Upper lobe of right lung (tissue), 1 donor: Measurements from ENCODE around the gene DNAJC15. TPM values are rescaled to one million over a fixed set of nuclear protein-coding genes. Genes with fewer than 3 reads are reported as not detected.
A peak's percentile ranks its signal among the peaks of the same experiment; 100 is the strongest.
"Not testable (repeated sequence)": the region's sequence is repeated elsewhere in the genome, so short reads cannot be mapped to it uniquely, and the experiment has no call there.

Experiments used
- ATAC-seq: fragments of 200-7000 bp; cut with Tn5 transposase; one replicate; pipeline ENCODE4 v1.9.1; 2020; ENCODE audit warnings: mild to moderate bottlenecking, moderate library complexity
- DNase-seq: peaks from one replicate; pipeline ENCODE4 v3.0.0-alpha.2; 2020
- H3K27ac ChIP-seq: fragments of 200-600 bp; one replicate; pipeline ENCODE4 v1.8.0; 2022
- H3K27me3 ChIP-seq: fragments of 200-600 bp; one replicate; pipeline ENCODE4 v1.8.0; 2022; ENCODE audit warnings: mild to moderate bottlenecking
- H3K36me3 ChIP-seq: fragments of 200-600 bp; one replicate; pipeline ENCODE4 v1.8.0; 2022
- H3K4me1 ChIP-seq: fragments of 200-600 bp; one replicate; pipeline ENCODE4 v1.8.0; 2022
- H3K4me3 ChIP-seq: fragments of 200-600 bp; one replicate; pipeline ENCODE4 v1.8.0; 2022; ENCODE audit warnings: mild to moderate bottlenecking
- H3K9me3 ChIP-seq: fragments of 200-600 bp; one replicate; pipeline ENCODE4 v1.8.0; 2022
- intact Hi-C: fragments of 100-400 bp; cut with DNase I; formaldehyde crosslinking; loops from one replicate; pipeline ENCODE4 v1.11.0; 2022
- total RNA-seq: library from RNA; stranded (reverse); fragmentation: NEBNext Ultra II Directional; extraction: Animal tissue kit (Norgen Biotek cat#: 25700); gene quantifications from one replicate; pipeline ENCODE4 v1.2.1, GENCODE V29; 2021
- TF ChIP-seq, protein P1 (sequence below): fragments of 200-600 bp; IDR thresholded peaks from one replicate; pipeline ENCODE4 v1.8.0; 2022; ENCODE audit warnings: antibody characterized with exemption
- donor health status: DM: no; HTN: yes; CAD: no; lungs with severe emphysema.

The DNAJC15 gene
- total RNA-seq, 1 donor from 2014 or later, result 15.1 TPM

DNA sequence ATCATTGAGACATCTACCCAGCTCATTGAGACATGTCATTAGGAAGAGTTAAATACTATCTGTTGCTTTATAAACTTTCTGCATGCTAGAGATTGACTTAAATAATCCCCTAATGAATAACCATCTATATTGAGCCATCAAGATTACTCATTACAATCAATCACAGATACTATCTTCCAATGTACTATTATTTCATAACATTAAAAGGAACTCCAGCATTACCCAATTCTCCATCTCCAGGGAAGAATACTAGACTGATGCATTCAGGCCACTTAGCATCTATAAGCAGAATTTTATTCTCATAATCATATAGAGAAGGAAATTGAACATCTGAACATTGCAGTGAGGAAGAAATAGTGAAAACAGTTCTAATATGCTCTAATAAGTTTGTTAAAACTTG, 39.4 kb upstream of the DNAJC15 start:
- no peak overlapping the region for H3K27ac ChIP-seq
- H3K9me3 ChIP-seq, result no peaks in the 10 kb centered on the region
- TF ChIP-seq, protein P1, sequence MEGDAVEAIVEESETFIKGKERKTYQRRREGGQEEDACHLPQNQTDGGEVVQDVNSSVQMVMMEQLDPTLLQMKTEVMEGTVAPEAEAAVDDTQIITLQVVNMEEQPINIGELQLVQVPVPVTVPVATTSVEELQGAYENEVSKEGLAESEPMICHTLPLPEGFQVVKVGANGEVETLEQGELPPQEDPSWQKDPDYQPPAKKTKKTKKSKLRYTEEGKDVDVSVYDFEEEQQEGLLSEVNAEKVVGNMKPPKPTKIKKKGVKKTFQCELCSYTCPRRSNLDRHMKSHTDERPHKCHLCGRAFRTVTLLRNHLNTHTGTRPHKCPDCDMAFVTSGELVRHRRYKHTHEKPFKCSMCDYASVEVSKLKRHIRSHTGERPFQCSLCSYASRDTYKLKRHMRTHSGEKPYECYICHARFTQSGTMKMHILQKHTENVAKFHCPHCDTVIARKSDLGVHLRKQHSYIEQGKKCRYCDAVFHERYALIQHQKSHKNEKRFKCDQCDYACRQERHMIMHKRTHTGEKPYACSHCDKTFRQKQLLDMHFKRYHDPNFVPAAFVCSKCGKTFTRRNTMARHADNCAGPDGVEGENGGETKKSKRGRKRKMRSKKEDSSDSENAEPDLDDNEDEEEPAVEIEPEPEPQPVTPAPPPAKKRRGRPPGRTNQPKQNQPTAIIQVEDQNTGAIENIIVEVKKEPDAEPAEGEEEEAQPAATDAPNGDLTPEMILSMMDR, result no peak
- no peak for ATAC-seq
- no peak for DNase-seq
- no peak overlapping the region for H3K4me3 ChIP-seq
- H3K4me1 ChIP-seq, result peaks cover 5% of the 10 kb centered on the region
- intact Hi-C loops, result no loop called here
- no peaks in the 10 kb centered on the region for H3K27me3 ChIP-seq
- no peaks in the 10 kb centered on the region for H3K36me3 ChIP-seq

DNA sequence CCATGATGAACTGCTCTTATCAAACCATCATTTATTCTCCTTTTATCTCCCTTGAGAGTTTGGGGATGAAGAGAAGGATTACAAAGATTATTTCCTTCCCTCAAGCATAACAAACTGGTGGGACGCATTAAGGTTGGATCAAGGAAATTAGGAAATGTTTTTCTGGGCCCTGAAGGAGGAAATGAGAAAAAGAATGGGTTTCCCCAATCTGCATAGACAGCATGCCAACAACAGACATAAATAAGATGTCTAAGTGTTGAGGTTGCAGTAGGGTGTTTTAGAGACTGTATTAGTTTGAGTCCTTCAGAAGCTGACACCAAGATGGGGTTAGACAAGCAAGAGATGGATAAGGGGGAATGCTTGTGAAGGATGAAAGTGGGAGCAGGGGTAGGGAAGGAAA, 38.7 kb upstream of the DNAJC15 start:
- Histone ChIP-seq H3K27me3 (no peaks in the 10 kb centered on the region), H3K36me3 (no peaks in the 10 kb centered on the region), H3K4me1 (peaks cover 5% of the 10 kb centered on the region), H3K4me3 (no peak overlapping the region), H3K9me3 (no peaks in the 10 kb centered on the region), H3K27ac (no peak overlapping the region)
- ATAC-seq (no peak), DNase-seq (no peak)
- TF ChIP-seq, protein P1, result no peak
- intact Hi-C loops, result no loop called here

DNA sequence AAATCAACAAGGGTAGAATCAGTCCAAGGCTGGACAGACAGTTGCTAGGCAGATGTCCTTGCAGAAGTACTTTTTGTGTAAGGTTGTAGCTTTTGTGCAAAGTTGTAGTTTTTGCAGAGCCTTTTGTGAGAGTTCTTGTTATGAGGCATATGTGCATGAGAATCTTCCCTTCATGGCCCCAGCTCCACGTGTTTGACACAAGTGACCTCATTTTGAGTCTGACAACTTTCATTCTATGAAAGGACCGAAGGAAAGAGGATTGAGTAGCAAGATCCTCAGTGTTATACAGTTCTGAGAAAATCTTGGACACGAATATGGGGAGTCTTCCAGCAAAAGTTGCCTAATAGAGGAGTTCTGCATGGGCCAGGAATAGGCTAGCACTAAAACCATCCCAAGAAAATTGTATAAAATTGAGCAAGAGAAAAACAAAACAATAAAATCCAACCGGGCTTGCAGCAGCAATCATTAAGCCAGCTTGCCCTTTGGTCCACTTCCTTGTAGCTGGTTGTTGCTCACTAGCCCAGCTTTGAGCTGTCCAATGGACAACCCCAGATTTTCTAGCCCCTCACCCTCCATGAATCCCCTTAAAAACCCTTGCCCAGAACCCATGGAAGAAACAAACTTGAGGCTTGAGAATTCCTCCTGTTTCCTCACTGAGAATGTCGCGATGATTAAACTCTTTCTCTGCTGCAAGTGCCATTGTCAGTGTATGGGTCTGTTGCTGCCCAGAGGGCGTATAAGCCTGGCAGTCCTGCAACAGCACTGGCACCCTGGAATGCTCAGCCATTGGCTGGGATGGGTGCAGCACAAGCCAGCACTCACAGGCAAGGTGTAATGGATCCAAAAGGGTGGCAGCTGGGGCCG, 37.8 kb upstream of the DNAJC15 start:
- H3K27ac ChIP-seq, result no peak overlapping the region
- DNase-seq, result no peak

DNA sequence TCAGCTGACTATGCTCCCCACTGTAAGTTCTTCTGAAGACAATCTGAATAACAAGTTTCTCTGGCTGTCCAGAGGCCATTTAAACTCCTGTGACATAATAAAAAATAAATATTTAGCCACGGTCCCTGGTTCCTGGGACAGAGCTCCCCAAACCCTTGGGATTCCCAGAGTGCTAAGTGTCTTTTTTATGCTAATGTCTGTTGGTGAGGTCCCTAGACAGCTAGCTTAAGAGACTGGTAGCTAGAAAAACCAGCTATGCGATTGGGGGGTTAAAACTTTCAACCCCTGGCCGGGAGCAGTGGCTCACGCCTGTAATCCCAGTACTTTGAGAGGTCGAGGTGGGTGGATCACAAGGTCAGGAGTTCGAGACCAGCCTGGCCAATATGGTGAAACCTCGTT, 37.2 kb upstream of the DNAJC15 start:
- Histone ChIP-seq H3K4me1 (peaks cover 14% of the 10 kb centered on the region), H3K36me3 (no peaks in the 10 kb centered on the region), H3K27me3 (no peaks in the 10 kb centered on the region), H3K27ac (no peak overlapping the region), H3K4me3 (no peak overlapping the region), H3K9me3 (no peaks in the 10 kb centered on the region)
- intact Hi-C loops, result no loop called here
- ATAC-seq (no peak), DNase-seq (no peak)
- TF ChIP-seq, protein P1, result no peak

More for the DNA sequence above, 37.8 kb upstream of the DNAJC15 start:
- Histone ChIP-seq H3K4me1 (peaks cover 8% of the 10 kb centered on the region), H3K4me3 (no peak overlapping the region), H3K9me3 (no peaks in the 10 kb centered on the region), H3K36me3 (no peaks in the 10 kb centered on the region), H3K27me3 (no peaks in the 10 kb centered on the region)
- TF ChIP-seq, protein P1, result no peak
- intact Hi-C loops, result no loop called here
- peak; percentile 22 for ATAC-seq

DNA sequence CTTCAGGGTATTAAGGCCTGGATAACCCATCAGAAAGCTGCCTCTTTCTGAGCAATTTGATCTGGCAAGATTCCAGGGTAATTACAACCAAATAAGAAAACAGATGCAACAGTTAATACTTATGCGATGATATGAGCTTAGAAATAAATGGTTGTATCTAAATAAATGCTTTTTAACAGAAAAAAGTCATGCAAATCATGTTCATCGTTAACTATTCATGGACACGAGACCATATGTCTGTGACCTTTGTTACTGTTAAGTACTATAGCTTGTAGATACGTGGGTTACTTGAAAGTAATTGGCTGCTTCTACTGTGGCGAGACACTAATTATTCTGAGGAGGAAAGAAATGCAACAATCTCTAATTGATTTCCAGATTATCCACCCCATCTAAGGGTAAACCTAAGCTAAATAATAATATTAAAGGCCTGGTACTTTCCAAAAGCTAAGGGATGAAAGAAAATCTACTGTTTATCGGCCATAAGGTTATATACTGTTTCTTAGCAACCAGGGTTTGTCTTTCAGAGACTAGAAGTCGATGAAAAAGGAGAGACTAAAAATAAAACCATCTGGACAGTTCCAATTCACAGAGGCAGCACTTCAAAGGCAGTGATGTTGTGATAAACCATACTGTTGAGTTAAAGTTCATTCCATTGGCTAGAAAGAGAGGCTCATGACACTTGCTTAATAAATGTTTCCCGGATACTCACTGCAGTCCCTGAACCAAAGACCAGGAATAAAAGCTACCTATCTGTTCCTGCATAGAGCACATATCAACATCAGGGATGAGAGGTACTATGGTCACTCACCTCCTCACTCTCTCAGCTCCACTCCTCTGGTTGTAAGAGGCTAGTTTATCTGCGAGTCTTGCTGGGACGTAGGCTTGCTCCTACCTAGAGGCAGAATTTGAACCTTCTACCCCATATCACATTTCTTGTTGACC, 32.8 kb upstream of the DNAJC15 start:
- TF ChIP-seq, protein P1, result no peak
- intact Hi-C loops, result no loop called here
- ATAC-seq, result no peak
- Histone ChIP-seq H3K27me3 (no peaks in the 10 kb centered on the region), H3K4me1 (peaks cover 9% of the 10 kb centered on the region), H3K9me3 (no peaks in the 10 kb centered on the region), H3K36me3 (no peaks in the 10 kb centered on the region), H3K4me3 (peak overlapping the region; percentile 64), H3K27ac (peak overlapping the region; percentile 88)
- DNase-seq, result no peak

DNA sequence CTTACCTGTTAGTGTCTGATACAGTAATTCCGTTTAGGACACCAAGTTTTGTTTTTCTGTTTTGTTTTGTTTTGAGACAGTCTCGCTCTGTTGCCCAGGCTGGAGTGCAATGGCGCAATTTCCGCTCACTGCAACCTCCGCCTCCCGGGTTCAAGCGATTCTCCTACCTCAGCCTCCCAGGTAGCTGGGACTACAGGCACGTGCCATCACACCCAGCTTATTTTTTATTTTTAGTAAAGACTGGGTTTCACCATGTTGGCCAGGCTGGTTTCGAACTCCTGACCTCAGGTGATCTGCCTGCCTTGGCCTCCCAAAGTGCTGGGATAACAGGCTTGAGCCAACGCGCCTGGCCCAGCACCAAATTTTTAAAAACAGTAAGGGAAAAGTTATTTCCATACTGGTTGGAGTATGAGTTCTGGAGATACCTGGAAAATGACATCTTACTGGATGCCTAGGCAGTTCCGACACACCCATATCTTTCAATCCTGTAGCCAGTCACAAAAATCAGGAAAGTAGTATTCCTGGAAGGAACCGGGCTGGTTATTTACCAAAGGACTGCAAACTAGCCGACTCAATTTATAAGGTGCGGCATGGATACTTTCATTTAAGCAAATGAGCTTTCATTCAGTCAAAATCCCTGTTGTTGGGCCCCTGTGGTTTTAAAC, 32.0 kb upstream of the DNAJC15 start:
- H3K4me1 ChIP-seq, H3K9me3 ChIP-seq, DNase-seq, H3K36me3 ChIP-seq, ATAC-seq, H3K27me3 ChIP-seq, intact Hi-C loops: not testable (repeated sequence)
- H3K27ac ChIP-seq, result peak overlapping the region; percentile 88
- H3K4me3 ChIP-seq, result peak overlapping the region; percentile 64
